GDM1 (cell line): Measurements from ENCODE around the gene PLA2G4D.
"Not testable (repeated sequence)": the region's sequence is repeated elsewhere in the genome, so short reads cannot be mapped to it uniquely, and the experiment has no call there.

Source experiments
- DNase-seq: peaks from one replicate; lab custom pipeline; 2025; lab: John Stamatoyannopoulos, UW

Gene PLA2G4D

DNA sequence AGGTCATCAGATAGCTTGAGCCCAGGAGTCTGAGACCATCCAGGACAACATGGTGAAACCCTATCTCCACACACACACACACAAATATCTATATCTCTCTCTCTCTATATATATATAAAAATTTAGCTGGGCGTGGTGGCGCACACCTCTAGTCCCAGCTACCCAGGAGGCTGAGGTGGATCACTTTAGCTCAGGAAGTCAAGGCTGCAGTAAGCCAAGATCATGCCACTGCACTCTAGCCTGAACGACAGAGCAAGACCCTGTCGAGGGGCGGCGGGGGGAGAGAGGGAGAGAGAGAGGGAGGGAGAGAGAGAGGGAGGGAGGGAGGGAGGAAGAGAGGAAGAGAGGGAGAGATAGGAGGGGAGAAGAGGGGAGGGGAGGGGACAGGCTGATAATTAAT, 34.1 kb upstream of the PLA2G4D start:
- DNase-seq: no peak

DNA sequence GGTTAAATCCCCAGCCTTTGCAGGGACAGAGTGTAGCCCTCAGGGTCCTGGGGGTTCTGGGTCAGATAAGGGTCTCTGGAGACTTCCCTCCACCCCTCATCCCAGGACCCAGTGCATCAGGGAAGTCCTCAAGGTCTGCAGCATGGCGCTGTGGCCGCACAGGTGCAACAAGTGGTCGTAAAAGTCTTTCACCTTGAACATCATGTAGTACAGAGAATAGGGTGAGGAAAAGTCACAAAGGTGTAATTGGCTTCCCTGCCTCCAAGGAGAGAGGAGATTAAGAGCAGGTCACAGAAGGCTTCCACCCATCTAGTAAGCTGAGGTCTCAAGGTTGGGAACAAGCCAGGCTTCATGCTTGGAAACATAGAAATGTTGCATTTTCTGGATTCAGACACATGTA, 29.2 kb upstream of the PLA2G4D start:
- DNase-seq: no peak

DNA sequence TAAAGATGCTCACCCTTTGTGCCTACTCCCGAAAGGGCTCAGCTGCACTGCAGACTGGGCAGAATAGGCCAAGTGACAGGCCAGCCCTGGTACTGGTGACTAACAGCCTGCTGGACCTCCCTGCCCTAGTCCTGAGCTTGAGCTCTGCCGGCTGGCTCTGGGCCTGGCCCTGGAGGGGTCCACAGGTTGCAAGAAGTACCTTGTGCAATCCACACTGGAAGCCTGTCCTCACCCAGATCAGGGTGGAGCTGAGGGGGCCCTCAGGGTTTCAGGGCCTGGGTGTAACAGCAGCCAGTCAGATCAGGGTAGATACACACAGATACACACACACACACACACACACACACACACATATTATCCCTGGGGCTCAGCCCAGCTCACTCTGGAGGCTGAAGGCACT, 27.3 kb upstream of the PLA2G4D start:
- no peak for DNase-seq

DNA sequence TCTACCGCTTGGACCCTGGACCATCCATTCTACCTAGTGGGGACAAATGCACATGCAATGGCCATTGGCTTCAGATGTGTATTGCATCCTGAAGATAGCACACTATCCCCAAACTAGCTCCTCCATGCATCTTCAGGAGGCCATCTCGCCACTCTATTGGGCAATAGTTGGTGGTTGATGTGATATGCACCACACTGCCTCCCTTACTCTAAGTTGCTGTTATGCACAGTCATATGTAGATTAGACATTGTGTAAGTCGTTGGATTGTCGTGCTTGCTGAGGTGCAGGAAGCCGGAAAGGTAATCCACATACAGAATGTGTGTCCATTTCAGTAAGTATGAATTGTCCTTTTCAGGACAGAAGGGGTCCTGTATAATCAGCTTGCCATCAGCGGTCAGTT, 26.7 kb upstream of the PLA2G4D start:
- no peak for DNase-seq

DNA sequence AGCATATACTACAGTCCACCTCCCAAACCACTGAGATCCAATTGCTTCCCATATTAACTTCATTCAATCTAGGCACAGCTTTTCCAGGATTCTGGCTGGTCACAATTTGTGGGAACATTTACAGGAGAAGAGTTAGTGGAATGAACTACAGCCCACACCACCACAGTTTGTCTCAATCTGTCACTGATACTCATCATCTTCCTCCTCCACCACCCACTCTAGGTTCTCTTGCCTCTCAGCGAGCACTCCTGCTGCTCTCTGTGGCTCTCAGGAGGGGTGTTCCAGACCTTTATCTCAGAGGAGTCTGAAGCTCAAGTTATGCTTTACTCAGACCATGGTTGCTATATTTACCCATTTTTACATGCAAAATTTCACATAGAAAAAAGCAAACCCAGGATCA, 25.9 kb upstream of the PLA2G4D start:
- DNase-seq: no peak

DNA sequence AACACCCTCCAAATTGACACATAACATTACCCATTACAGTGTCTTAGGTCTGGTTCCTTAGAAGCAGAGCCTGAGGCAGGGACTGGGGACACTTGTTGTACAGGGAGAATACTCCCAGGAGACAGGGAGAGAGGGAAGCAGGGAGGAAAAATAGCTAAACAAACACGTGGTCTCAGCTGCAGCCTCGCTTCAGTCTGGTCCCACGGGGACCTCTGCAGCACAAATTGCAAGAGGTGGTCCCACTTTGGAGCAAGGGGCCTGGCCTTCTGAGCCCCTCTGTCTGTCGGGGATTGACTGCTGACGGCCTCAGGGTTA, 25.0 kb upstream of the PLA2G4D start:
- no peak for DNase-seq

DNA sequence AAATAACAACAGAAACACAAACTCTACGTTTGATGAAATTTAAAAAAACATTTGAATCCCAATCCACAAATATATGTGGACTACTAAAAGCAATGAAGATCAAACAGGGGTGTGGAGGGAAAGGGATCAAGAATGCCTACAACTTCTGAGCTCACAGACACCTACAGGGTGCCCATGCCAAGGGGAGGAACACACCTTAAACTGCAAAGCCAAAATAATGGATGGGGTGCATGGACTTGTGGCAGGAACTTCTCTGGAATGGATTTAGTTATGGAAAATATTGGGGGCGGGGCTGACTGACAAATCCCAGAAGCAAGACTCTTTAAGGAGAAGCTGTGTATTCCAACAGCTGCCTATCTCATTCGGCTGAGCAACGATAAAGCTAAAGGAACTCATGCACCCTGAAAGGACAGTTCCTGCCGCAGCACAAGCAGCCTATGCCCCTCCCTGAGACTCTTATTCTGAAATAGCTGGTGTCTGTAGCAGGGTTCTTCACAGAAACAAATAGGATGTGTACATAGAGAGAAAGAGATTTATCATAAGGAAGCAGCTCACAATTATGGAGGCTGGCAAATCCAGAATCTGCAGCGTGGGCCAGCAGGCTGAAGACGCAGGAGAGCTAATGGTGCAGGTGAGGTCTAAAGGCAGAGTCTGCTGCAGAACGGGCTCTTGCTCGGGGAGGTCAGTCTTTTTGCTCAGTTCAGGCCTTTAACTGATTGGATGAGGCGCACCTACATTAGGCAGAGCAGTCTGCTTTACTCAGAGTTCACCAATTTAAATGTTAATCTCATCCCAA, 24.5 kb upstream of the PLA2G4D start:
- DNase-seq: no peak

DNA sequence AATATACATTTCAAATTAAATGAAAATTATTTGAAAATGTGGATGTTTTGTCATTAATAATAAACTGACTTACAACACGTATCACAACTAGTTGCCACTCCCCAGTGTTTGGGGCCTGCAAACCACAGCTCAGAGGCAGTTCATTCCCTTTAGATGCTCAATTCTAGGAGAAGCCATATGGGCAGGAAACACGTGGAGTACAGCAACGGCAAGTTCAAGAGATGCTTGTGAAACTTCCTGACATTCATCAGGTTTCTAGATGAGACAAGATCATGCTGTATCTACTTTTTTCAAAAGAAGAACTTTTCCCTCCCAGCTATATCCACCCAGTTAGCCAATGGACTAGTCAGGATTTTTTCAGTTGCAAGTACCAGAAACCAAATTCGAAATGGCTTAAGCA, 17.6 kb upstream of the PLA2G4D start:
- DNase-seq: no peak

DNA sequence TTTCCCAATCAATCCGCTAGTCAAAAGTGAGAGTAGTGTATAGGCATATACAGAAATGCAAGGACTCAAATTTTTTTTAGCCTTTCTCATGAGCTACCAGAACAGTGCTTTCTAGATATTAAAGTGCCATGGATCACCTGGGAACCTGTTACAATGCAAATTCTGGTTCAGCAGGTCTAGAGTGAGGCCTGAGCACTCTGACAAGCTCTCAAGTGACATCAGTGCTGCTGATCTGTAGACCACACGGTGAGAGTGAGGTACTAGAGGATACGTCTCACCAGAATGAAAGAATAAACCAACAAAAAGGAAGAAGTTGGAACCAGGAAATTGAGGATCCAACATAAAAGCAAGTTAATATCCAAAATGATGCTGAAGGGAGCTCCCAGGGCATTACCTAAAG, 16.0 kb upstream of the PLA2G4D start:
- DNase-seq: no peak

DNA sequence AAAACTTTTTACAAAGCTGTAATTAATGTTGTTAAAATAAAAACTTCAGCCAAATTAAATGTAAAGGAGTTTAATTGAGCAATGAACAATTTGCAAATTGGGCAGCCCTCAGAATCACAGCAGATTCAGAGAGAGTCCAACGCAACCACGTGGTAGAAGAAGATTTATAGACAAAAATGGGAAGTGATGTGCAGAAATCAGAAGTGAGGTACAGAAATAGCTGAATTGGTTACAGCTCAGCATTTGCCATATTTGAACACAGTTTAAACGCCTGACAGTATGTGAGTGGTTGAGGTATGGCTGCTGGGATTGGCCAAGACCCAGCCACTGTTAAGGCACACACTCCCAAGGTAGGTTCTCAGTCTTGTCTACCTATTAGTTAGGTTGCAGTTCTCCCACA, 14.4 kb upstream of the PLA2G4D start:
- DNase-seq: no peak

DNA sequence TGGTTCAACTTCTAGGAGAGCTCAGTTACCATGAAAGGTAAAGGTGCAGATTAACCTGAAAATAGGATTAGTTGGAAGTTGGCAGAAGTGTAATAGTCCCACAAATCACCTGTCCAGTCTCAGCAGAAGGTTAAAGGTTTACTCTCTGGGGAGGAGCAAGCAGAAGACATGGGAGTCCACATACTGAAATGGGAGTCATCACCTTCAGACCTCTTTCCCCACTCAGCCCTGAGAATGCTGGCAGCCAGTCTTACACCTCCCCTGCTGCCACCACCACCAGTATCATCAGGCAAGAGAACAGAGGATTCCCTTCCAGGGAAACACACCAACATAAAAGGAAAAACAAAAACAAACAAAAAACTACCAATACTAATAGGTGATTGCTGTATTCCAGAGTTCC, 13.8 kb upstream of the PLA2G4D start:
- DNase-seq: no peak

DNA sequence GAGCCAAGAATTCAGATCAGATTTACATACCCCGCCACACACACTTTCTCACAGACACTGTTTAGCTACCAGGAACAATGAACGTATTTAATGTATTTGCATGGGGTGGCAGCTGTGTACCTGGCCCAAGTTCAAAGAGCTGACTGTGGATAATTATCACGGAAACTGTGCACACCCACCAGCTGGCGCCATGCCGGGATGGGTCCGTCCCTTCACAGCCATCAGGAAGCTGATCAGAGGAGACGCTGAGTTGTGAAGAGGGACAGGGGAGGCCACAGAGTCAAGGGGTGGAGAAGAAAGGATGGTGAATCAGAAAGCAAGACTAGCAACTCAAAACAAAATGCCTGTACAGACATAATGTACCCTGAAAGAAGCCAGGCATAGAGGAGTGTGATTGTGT, 13.1 kb upstream of the PLA2G4D start:
- DNase-seq: no peak

DNA sequence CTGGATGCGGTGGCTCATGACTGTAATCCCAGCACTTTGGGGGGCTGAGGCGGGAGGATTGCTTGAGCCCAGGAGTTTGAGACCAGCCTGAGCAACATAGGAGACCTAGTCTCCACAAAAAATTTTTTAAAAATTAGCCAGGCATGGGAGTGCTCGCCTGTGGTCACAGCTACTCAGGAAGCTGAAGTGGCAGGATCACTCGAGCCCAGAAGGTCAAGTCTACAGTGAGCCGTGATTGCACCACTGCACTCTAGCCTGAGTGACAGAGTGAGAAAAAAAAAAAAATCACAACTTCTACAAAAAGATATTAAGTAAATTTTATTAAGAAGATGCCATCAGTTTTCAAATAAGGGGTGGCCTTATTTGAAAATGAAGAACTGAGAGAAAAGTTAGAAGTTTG, 11.9 kb upstream of the PLA2G4D start:
- DNase-seq: no peak

DNA sequence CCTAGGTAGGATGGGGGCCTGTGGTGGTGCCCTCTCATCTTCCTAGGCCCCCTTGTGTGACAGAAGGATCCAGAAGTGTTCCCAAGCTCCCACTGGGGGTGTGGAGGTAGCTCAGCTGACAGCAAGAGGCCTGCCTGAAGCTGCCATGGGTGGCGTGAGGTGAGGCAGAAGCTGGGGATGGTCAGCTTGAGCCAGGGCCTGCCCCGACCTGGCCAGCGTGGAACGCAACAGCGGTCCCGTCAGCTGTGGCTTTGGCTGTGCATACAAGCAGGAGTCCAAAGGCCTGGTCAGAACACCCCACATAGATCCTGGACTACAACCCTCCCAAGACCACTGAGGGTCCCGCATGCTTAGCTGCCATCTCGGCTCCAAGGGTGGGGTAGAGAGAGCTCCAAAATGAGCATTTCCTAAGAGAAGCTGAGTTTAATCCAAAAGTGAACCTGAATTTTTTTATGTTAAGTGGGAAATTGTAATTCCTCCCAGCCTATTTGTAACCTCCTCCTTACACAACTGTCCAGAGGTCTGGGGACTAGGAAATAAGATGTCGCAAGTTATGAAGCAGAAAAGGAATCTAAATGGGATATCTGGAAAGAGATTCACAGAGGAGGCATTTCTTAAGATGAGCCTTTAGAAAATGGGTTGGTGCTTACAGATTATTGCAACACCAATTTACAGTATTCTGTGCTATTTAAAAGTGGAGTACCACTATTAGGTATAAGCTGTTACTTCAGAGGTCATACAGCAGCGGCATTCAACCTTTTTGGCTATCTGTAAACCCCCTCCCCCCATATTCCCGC, 9.9 kb upstream of the PLA2G4D start:
- no peak for DNase-seq

DNA sequence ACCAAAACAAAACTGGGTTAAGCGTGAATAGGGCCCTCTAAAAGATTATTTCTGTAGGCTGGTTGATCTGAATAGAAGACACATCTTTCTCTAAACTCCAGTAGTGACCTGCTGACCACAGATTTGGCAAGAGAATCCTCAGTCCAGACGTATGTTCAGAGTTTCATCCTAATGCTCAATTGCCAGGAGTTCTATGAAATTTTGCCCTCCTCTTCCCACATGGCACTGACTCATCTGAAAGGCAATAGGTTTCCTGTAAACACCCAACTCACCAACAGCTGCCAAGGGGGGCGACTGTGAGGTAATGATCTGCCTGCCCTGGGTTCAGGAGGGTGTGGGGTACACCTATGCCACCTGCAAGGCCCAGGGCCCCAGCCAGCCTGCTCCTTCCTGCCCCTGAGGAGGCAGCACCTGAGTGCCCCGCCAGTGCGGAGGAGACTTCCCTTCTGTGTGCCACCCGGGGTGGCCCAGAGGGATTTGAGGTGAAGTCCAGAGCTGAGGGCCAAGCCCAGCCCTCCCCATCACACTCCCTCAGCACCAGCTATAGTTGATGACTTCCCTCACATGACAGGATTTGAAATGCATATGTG, 8.4 kb upstream of the PLA2G4D start:
- DNase-seq: no peak

DNA sequence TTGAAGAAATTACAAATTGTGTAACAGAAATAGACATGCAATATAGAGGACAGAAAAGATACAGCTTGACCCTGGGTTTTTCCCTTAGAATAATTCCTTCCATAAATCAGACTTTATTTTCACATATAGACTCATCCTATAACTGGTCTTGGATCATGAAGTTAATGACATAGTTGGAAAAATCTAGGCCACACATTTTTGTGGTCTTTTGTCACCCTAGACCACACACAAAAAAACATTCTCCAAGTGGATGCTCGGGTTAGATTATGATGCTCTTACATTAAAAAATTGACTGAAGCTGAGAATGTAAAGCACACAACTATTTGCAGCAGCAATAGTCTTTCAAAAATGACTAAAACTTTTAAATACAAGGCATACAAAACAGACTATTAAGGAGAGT, 7.5 kb upstream of the PLA2G4D start:
- no peak for DNase-seq

DNA sequence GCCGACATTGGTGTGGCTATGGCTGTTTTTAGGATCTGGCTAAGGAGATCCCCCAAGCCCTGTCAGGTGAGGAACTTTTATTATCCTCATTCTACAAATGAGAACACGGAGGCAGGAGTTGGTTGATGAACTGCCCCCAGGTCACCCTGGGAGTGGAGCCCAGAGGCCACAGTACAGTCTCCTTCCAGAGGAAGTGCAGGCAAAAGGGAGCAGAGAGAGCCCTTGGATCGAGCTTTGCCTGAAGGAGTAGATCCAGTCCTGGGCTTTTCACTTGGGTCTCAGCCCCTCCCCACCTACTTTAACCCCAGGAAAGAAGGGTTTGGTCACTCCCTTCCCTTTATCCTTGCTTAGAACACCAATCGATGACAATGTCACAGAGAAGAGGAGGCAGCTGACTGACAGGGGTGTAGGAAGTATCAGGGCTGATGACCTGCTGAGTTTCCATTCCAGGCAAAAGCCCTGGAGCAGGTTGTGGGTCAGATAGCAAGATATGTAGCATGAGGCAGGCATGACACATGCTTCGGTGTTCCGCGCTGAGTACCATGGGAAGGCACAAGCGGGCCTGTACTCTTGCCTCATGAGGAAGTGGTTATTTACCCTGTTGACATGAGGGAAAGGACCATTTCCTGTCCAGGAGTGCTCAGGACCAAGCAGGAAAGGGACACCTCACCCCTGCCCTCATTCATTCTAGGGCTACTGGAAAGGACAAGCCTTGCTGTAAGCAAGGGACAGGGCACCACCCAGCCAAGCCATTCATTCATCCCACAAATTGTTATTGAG, 5.8 kb upstream of the PLA2G4D start:
- DNase-seq: no peak

DNA sequence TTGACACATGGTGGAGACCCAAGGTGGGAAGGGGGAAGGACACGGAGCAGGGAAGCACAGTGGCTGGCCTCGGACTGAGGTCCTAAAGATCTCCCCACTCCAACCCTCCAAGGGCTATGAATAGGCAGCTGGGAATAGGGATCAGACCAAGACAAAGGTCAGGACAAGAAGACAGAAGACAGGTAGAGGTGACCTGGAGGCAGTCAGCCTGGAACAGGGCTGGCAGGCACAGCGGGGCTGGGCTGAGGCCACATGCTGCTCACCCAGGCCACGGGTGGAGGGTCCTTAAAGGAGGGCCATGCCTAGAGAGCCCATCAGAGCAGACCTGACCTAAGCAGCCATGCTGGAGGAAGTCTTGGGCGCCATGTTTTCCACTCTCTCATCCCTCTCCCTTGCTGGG, 2.7 kb upstream of the PLA2G4D start:
- DNase-seq: no peak

DNA sequence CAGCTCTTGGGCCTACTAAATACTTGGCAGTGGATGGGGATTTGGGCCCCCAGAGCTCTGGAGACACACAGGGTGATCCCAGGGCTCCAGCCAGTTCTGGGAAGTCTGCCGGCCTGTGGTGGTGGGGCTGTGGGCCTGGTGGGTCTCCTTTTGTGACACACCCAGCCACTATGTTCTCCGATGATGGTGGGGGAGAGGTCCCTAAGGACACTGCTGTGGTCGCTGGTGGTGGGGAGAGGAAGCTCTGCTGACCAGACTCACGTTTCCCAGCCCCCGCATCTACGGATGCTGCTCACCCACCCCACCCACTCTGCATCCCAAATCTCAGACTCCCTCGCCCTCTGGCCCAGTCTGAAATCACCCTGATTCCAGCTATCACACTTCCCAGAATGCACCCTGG, 396 bp downstream of the PLA2G4D start:
- DNase-seq: no peak

DNA sequence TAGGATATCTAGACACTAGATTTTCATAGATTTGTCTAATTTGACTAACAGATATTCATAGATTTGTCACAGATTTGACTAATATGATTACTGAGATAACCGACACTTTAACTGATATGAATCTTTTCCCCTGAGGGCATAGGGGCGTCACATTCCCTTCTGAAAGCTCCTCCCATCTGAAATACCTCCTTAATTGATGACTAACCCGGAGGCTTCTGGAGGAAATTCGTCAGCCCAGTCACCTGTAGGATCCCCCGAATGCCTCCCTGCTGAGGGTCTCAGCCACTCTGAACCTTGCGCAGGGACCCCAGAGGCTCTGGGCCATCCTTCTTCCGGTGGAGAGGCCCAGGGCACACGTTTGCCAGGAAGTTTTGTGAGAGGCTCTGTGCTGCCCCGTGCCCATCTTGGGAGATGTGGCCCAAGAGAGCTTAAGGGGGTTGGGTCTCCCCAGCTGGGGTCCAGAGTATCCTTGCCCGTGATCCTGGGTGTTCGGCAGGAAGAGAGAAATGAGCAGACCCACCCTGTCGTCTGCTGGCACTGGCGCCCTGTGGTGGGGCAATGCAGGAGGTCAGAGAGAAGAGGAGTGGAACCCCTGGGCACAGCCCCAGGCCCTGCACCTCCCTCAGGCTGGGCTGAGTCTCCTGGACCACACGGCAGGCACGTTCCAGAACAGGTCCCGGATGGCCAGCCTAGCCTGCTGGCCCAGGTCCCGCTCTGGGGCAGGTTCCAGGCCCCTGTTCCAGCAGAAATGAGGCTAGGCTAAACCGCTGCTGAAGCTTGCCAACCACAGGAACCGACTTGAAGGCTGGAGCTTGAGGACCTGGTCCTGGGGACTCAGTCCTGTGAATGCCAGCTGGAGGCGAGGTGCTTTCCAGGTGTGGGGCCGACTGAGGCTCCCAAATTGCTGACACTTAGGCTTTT, 1.7 kb downstream of the PLA2G4D start:
- DNase-seq: no peak

DNA sequence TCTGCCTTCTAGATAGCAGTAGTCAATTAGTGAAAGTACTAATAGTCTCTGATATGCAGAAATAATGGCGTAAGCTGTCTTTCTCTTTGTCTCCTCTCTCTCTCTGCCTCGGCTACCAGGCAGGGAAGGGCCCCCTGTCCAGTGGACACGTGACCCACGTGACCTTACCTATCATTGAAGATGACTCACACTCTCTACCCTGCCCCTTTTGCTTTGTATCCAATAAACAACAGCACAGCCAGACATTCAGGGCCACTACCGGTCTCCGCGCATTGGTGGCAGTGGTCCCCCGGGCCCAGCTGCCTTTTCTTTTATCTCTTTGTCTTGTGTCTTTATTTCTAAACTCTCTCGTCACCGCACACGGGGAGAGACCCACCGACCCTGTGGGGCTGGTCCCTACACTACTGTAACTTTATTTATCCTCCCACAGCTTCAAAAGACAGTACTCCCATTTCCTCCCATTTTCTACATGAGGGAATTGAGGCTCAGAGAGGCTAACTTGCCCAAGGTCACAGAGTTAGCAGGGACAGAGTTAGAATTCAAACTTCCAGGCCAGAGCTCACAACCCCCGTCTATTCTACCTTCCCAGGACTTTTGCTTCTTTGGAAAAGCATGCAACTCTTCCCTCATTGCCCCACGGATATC, 2.5 kb downstream of the PLA2G4D start:
- DNase-seq: not testable (repeated sequence)
